Activated CD4-positive, alpha-beta T cell treated with anti-CD3 and anti-CD28 coated beads for 36 hours (primary cell): ENCODE data around the gene PSRC1. TPM values are rescaled to one million over a fixed set of nuclear protein-coding genes. Genes with fewer than 3 reads are reported as not detected.

Source experiments
- ATAC-seq: fragments of 200-7000 bp; cut with Tn5 transposase; one replicate; pipeline ENCODE4 v1.10.0; 2021; ENCODE audit warnings: mild to moderate bottlenecking, moderate library complexity
- CTCF ChIA-PET: fragments of 350-600 bp; sonication (Branson Sonifier 250); formaldehyde crosslinking; loops from one replicate; lab custom pipeline; 2021; ENCODE audit warnings: antibody characterized with exemption; lab: Charles Lee
- POLR2A ChIA-PET: fragments of 350-600 bp; sonication (Branson Sonifier 250); formaldehyde crosslinking; loops from one replicate; lab custom pipeline; 2021; ENCODE audit warnings: antibody characterized with exemption, inconsistent platforms; lab: Charles Lee
- DNase-seq: peaks from one replicate; pipeline ENCODE4 v3.0.0-alpha.2; 2020
- H3K27ac Mint-ChIP-seq: one replicate; pipeline ENCODE4 v1.8.0; 2021; ENCODE audit warnings: mixed read lengths
- H3K27me3 Mint-ChIP-seq: one replicate; pipeline ENCODE4 v1.8.0; 2021; ENCODE audit warnings: mixed read lengths
- H3K36me3 Mint-ChIP-seq: one replicate; pipeline ENCODE4 v1.8.0; 2021; ENCODE audit warnings: low read depth, mixed read lengths
- H3K4me1 Mint-ChIP-seq: one replicate; pipeline ENCODE4 v1.8.0; 2021; ENCODE audit warnings: mixed read lengths
- H3K4me3 Mint-ChIP-seq: one replicate; pipeline ENCODE4 v1.8.0; 2021; ENCODE audit warnings: mild to moderate bottlenecking, moderate library complexity, mixed read lengths
- H3K9me3 Mint-ChIP-seq: one replicate; pipeline ENCODE4 v1.8.0; 2021; ENCODE audit warnings: low read depth, mixed read lengths
- intact Hi-C, 2 experiments: fragments of 100-400 bp; cut with DNase I in 1 of 2; cut with micrococcal nuclease in 1 of 2; formaldehyde crosslinking; loops; one replicate each; pipeline versions ENCODE4 v1.14.2 to v1.15.1; 2022 to 2024; cut with DNase I, micrococcal nuclease
- total RNA-seq, 2 experiments: library from RNA; stranded (reverse); gene quantifications; one replicate each; pipeline ENCODE4 v1.2.3, GENCODE V29; 2021

Gene PSRC1
- total RNA-seq, 2 experiments from 2014 or later = 17.6 to 18.4 TPM

DNA sequence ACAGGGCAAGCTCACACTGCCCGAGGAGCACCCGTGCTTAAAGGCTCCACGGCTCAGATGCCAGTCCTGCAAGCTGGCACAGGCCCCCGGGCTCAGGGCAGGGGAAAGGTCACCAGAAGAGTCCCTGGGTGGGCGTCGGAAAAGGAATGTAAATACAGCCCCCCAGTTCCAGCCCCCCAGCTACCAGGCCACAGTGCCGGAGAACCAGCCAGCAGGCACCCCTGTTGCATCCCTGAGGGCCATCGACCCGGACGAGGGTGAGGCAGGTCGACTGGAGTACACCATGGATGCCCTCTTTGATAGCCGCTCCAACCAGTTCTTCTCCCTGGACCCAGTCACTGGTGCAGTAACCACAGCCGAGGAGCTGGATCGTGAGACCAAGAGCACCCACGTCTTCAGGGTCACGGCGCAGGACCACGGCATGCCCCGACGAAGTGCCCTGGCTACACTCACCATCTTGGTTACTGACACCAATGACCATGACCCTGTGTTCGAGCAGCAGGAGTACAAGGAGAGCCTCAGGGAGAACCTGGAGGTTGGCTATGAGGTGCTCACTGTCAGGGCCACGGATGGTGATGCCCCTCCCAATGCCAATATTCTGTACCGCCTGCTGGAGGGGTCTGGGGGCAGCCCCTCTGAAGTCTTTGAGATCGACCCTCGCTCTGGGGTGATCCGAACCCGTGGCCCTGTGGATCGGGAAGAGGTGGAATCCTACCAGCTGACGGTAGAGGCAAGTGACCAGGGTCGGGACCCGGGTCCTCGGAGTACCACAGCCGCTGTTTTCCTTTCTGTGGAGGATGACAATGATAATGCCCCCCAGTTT lies 32.3 kb downstream of the PSRC1 start:
- ChIA-PET CTCF (interaction anchor here (0.7 to 1.3 kb wide), 4 partner anchors 11 to 119 kb away, joined by 3 to 4 read pairs (median 3); partner anchors contain the start of gene PSRC1), POLR2A (no interaction called here)
- DNase-seq (no peak), ATAC-seq (no peak)
- no peaks in the 10 kb centered on the region for H3K9me3 Mint-ChIP-seq
- no peak overlapping the region for H3K27ac Mint-ChIP-seq
- H3K4me3 Mint-ChIP-seq = peak overlapping the region; percentile 47
- intact Hi-C loops = no loop called here
- H3K27me3 Mint-ChIP-seq = peaks cover 4% of the 10 kb centered on the region
- peaks cover 4% of the 10 kb centered on the region for H3K4me1 Mint-ChIP-seq
- H3K36me3 Mint-ChIP-seq = no peaks in the 10 kb centered on the region

DNA sequence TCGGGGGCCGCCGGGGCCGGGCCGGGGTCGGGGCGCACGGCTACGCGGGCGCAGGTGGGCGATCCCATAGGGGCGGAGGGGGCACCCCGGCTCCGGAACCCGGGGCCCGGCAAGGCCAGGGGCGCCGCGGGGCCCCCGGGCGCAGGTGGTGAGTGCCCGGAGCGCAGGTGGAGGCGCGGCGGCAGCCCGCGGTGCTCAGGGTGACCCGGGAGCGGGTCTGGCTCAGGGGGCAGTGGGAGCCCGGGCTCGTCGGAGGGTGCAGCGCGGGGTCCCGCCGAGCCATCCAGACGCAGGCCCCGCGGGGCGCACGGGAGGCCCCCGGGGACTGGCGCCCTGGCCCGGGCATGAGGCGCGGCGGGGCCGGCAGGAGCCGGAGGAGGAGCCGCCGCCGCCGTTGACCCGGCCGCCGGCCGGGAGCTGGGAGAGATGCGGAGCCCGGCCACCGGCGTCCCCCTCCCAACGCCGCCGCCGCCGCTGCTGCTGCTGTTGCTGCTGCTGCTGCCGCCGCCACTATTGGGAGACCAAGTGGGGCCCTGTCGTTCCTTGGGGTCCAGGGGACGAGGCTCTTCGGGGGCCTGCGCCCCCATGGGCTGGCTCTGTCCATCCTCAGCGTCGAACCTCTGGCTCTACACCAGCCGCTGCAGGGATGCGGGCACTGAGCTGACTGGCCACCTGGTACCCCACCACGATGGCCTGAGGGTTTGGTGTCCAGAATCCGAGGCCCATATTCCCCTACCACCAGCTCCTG lies 33.1 kb downstream of the PSRC1 start:
- DNase-seq (no peak), ATAC-seq (peak; percentile 33)
- Mint-ChIP-seq H3K27me3 (peaks cover 4% of the 10 kb centered on the region), H3K9me3 (no peaks in the 10 kb centered on the region), H3K4me1 (peaks cover 4% of the 10 kb centered on the region), H3K4me3 (peak overlapping the region; percentile 47), H3K27ac (no peak overlapping the region), H3K36me3 (no peaks in the 10 kb centered on the region)
- ChIA-PET CTCF (interaction anchor here (0.7 to 1.3 kb wide), 5 partner anchors 10 to 120 kb away, joined by 3 to 4 read pairs (median 3); partner anchors contain the start of gene PSRC1), POLR2A (no interaction called here)
- intact Hi-C loops = loop anchor here in 1 of 2 experiments (1.0 kb wide), 3 partner anchors 9 to 234 kb away; partner anchors contain the start of gene PSRC1

DNA sequence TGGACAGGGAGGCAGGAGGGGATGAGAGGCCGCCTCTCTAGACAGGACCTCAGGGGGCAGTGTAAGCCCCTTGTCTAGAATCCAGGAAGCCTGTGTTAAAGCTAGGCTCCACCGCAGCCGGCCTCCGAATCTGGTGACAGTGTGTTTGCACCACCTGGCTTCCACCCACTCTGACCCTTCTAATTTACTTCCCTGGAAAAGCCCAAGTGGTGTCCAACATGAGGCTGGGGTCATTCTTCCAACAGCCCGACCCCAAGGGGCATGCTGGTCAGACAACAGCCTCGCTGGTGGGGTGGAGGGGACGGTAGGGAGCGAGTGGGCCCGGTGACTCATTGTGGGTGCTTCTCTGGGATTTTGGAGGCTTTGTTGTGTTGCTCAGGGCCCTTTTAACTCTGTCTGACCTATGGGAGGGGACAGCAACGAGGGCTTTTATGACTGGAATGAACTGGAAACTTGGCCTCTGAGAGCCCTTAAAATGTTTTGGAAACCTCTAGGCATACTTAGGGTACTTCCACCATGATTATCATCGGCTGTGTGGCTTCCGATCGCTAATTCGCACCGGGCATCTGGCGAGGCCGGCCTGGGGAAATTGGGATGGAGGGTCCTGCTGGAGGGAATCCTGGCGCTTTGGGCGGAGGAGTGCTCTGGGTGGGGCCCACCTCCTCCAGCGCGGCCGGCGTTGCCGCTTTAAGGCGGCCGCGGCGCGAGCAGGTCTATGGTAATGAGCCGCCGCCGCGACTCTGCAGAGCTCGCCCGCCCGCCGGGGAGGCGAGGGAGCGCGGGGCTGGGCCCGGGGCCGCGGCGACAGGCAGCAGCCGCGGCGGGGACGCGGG lies 33.9 kb downstream of the PSRC1 start, which contains the start of gene CELSR2:
Gene CELSR2 (plus strand): TSS at position 743 of the 833 bp plus-strand sequence. CDS start 541 bp downstream, outside the sequence.
- no peak within 1 kb of the TSS for H3K27ac Mint-ChIP-seq
- peak within 1 kb of the TSS; percentile 47 for H3K4me3 Mint-ChIP-seq
- POLR2A ChIA-PET = no interaction called here
- H3K4me1 Mint-ChIP-seq = peaks cover 4% of the 10 kb centered on the region
- no peaks in the 10 kb centered on the region for H3K9me3 Mint-ChIP-seq
- peaks cover 4% of the 10 kb centered on the region for H3K27me3 Mint-ChIP-seq
- intact Hi-C loops = loop anchor here in 1 of 2 experiments (1.0 kb wide), 3 partner anchors 8 to 235 kb away; partner anchors contain the start of gene PSRC1
- DNase-seq (peak; percentile 80), ATAC-seq (peak; percentile 89)
- CTCF ChIA-PET = interaction anchor here (0.6 to 1.0 kb wide), 4 partner anchors 25 to 157 kb away, joined by 3 read pairs; no protein-coding TSS in a partner anchor
- H3K36me3 Mint-ChIP-seq = no peaks in the 10 kb centered on the region

DNA sequence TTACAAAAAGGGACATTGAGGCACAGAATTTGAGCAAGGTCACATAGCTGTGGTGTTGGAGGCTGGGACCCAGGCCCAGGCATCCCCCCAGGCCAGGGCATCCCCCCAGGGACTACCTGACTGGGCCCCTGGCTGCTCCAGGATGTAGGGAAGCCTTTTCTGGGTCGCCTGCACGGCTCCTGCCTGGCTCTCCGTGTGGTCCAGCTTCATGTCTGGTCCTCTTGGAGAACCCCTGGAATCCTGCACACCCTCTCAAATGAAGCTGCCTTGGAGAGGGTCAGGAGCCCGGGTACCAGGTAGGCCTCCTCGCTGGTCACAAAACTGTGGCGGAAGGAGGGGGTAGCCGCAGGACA lies 34.5 kb downstream of the PSRC1 start:
- no peak for ATAC-seq
- POLR2A ChIA-PET = no interaction called here
- H3K4me1 Mint-ChIP-seq = peaks cover 4% of the 10 kb centered on the region

DNA sequence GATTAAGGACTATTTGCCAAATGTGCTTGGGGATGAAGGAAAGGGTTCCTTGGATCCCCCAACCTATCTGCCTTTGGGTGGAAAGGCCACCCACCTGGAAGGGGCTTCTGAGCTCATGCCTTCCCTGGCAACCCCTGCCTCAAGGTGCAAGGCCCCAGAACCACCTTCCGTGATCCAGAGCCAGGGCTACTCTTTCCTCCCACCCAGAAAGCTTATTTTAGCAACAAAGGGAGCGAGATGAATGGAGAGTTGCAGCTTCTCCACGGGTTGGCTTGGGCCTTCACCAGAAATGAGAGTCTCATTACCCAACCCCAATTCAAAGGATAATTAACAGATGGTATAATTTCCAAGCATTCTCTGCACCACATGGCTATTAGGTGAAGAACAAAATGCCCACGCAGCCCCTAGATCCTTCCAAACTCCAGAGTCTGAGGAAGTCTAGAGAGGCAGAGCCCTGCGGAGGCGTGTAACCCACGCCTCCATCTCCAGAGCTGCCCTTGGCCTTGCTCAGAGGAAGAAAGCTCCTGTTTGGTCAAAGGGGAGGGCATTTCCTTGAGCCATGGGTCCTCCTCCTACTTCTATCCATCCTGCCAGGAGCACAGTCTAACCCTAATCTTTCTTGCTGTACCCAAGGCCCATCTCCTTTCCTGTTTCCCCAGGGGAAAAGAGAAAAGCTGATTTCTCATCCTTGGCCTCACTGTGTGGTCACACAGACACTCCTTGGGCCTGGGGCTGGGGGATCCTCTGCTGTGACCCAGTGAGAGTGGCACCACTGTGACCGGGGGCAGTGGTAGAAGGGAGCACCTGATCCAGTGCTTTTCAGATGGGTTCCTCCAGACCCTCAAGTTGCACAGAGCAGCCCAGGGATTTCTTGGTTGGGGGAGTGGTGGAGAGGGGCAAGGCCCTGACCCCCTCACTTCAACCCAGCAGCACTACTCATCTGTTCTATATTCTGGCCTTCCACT lies 35.3 kb downstream of the PSRC1 start:
- Mint-ChIP-seq H3K27ac (no peak overlapping the region), H3K9me3 (no peaks in the 10 kb centered on the region), H3K36me3 (no peaks in the 10 kb centered on the region), H3K4me3 (no peak overlapping the region), H3K27me3 (peaks cover 4% of the 10 kb centered on the region), H3K4me1 (peaks cover 4% of the 10 kb centered on the region)
- DNase-seq (no peak), ATAC-seq (no peak)
- ChIA-PET POLR2A (no interaction called here), CTCF (interaction anchor here (0.6 to 1.5 kb wide), 6 partner anchors 18 to 151 kb away, joined by 3 to 4 read pairs (median 3); no protein-coding TSS in a partner anchor)
- intact Hi-C loops = no loop called here

More for the DNA sequence above, 34.5 kb downstream of the PSRC1 start:
- H3K27ac Mint-ChIP-seq = no peak overlapping the region
- H3K4me3 Mint-ChIP-seq = no peak overlapping the region
- peaks cover 4% of the 10 kb centered on the region for H3K27me3 Mint-ChIP-seq
- no peaks in the 10 kb centered on the region for H3K9me3 Mint-ChIP-seq
- no peaks in the 10 kb centered on the region for H3K36me3 Mint-ChIP-seq
- DNase-seq = no peak
- CTCF ChIA-PET = interaction anchor here (0.7 kb wide), 1 partner anchor 24 kb away, joined by 3 read pairs; no protein-coding TSS in a partner anchor
- intact Hi-C loops = no loop called here

DNA sequence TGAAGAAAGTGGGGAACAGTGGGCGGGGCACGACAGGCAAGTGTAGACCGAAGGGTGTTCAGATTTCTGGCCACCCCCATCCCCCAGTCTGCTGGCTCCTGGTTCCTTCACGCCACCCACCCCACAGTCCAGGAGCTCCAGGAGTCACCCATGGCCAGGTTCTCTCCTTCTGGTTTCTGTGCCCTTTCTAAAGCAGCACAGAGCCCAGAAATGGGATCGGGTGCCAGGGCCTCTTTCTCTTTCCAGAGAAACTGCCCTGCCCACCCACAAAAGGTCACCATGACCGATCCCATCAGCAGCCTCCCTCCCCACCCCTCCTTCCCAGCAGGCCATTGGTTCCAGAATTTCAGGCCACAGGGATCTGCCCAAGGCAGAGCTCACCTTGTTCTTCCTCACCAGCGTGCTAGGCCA lies 36.8 kb downstream of the PSRC1 start:
- DNase-seq = no peak
- H3K36me3 Mint-ChIP-seq = no peaks in the 10 kb centered on the region
- CTCF ChIA-PET = interaction anchor here (0.6 kb wide), 1 partner anchor 262 kb away, joined by 3 read pairs; no protein-coding TSS in a partner anchor

DNA sequence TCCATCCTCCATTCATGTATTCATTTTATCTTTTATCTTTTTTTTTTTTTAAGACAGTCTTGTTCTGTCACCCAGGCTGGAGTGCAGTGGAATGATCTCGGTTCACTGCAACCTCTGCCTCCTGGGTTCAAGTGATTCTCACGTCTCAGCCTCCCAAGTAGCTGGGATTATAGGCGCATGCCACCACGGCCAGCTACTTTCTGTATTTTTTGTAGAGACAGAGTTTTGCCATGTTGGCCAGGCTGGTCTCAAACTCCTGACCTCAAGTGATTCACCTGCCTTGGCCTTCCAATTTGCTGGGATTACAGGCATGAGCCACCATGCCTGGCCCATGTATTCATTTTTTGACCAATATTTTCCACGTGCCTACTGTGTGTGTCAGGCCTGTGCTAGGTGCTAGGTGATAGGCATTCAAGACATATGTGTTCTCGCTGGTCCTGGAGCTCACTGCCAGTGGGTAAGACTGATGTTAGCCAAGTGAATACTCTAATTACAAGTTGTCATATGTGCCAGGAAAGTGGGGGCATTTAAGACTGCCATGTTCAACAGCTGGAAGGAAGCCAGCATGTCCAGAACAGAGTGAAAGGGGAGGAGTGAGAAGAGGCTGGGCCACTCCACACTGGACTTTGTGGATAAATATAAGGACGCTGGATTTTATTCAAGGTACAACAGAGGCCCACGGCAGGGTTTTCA lies 38.9 kb downstream of the PSRC1 start:
- H3K4me3 Mint-ChIP-seq = no peak overlapping the region
- H3K27ac Mint-ChIP-seq = no peak overlapping the region
- CTCF ChIA-PET = interaction anchor here (1.8 kb wide), 1 partner anchor 13 kb away, joined by 9 read pairs; no protein-coding TSS in a partner anchor
- no peaks in the 10 kb centered on the region for H3K9me3 Mint-ChIP-seq
- H3K36me3 Mint-ChIP-seq = peaks cover under 1% of the 10 kb centered on the region
- peaks cover 2% of the 10 kb centered on the region for H3K27me3 Mint-ChIP-seq
- intact Hi-C loops = no loop called here
- no peak for ATAC-seq
- DNase-seq = no peak
- H3K4me1 Mint-ChIP-seq = peaks cover 14% of the 10 kb centered on the region
- POLR2A ChIA-PET = no interaction called here

More for the DNA sequence above, 36.8 kb downstream of the PSRC1 start:
- H3K27ac Mint-ChIP-seq = no peak overlapping the region
- H3K9me3 Mint-ChIP-seq = no peaks in the 10 kb centered on the region
- POLR2A ChIA-PET = interaction anchor here (0.6 kb wide), 1 partner anchor 45 kb away, joined by 4 read pairs; no protein-coding TSS in a partner anchor
- no peak for ATAC-seq
- H3K4me1 Mint-ChIP-seq = peaks cover 14% of the 10 kb centered on the region
- no peak overlapping the region for H3K4me3 Mint-ChIP-seq
- intact Hi-C loops = no loop called here
- H3K27me3 Mint-ChIP-seq = peaks cover 5% of the 10 kb centered on the region

DNA sequence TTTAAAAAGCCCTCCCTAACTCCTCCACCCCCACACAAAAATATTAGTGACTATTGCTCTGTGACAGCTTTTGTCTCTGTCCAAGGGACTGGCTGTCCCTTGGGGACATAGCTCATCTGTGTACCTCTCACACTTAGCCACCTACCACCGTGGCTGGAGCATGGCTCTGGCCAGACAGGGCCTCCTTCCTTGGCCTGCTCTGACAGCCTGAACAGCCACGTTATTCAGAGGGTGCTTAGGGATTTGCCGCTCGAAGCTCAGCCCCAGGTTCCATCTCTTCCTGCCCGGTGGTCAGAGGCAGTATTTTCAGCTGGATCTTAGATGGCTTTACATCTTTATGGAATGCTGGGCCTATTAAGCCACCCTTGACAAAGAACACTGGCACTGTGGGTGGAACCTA lies 39.7 kb downstream of the PSRC1 start:
- Mint-ChIP-seq H3K36me3 (peaks cover 5% of the 10 kb centered on the region), H3K4me3 (no peak overlapping the region), H3K27ac (no peak overlapping the region), H3K9me3 (no peaks in the 10 kb centered on the region), H3K4me1 (peaks cover 13% of the 10 kb centered on the region), H3K27me3 (peaks cover 2% of the 10 kb centered on the region)
- CTCF ChIA-PET = no interaction called here
- ATAC-seq (no peak), DNase-seq (no peak)
- POLR2A ChIA-PET = no interaction called here
- intact Hi-C loops = no loop called here

DNA sequence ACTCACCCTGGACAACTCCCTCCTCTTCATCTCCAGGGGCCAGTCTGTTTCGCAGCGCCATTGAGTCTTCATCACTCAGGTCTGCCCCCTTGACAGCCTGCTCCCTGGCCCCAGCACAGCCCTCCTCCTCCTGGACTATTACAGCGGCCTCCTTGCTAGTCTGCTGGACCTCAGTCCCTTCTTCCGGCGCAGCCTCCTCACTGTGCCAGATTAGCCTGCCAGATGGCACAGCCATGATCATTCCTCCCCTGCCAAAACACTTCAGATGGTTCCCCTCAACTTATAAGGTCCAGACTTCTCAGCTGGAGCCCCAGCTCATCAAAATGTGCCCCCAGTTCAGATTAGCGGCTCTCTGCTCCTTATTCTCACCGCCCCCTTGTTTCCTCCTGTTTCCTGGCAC lies 40.6 kb downstream of the PSRC1 start:
- no peak overlapping the region for H3K4me3 Mint-ChIP-seq
- H3K9me3 Mint-ChIP-seq = no peaks in the 10 kb centered on the region
- POLR2A ChIA-PET = no interaction called here
- DNase-seq = no peak
- no peak overlapping the region for H3K27ac Mint-ChIP-seq
- CTCF ChIA-PET = interaction anchor here (0.7 kb wide), 1 partner anchor 8 kb away, joined by 3 read pairs; no protein-coding TSS in a partner anchor
- peaks cover 2% of the 10 kb centered on the region for H3K27me3 Mint-ChIP-seq
- H3K36me3 Mint-ChIP-seq = peaks cover 11% of the 10 kb centered on the region
- intact Hi-C loops = no loop called here
- peak; percentile 3 for ATAC-seq
- peaks cover 13% of the 10 kb centered on the region for H3K4me1 Mint-ChIP-seq
